Ectodermal cell (in vitro differentiated cells): Measurements from ENCODE around the gene KRI1.
"Not testable (repeated sequence)": the region's sequence is repeated elsewhere in the genome, so short reads cannot be mapped to it uniquely, and the experiment has no call there.

Experiments
- H3K27ac ChIP-seq: 2 replicates; pipeline ENCODE4 v1.7.0; 2013; ENCODE audit warnings: mild to moderate bottlenecking, low read depth, low read length; ENCODE audit not compliant: insufficient read depth, poor library complexity, severe bottlenecking
- H3K27me3 ChIP-seq: 2 replicates; pipeline ENCODE4 v1.7.0; 2013; ENCODE audit warnings: mild to moderate bottlenecking, low read length; ENCODE audit not compliant: insufficient read depth, control insufficient read depth, poor library complexity, severe bottlenecking
- H3K36me3 ChIP-seq: one replicate; pipeline ENCODE4 v1.7.0; 2013; ENCODE audit warnings: low read length; ENCODE audit not compliant: control insufficient read depth, insufficient read depth
- H3K4me1 ChIP-seq: one replicate; pipeline ENCODE4 v1.7.0; 2013; ENCODE audit warnings: low read length; ENCODE audit not compliant: control insufficient read depth, insufficient read depth
- H3K4me3 ChIP-seq: 2 replicates; pipeline ENCODE4 v1.7.0; 2013; ENCODE audit warnings: low read depth, low read length, control low read depth; ENCODE audit not compliant: insufficient read depth
- H3K9me3 ChIP-seq: 2 replicates; pipeline ENCODE4 v1.7.0; 2013; ENCODE audit warnings: mild to moderate bottlenecking, low read length, moderate library complexity; ENCODE audit not compliant: control insufficient read depth
- WGBS, 2 experiments: methylation state at CpG; one replicate each; pipeline ENCODE4 v1.1.7; 2013; ENCODE audit warnings: missing lambda C conversion rate in 2 of 2; 5-methylcytosine and 5-hydroxymethylcytosine counted together

Gene KRI1

DNA sequence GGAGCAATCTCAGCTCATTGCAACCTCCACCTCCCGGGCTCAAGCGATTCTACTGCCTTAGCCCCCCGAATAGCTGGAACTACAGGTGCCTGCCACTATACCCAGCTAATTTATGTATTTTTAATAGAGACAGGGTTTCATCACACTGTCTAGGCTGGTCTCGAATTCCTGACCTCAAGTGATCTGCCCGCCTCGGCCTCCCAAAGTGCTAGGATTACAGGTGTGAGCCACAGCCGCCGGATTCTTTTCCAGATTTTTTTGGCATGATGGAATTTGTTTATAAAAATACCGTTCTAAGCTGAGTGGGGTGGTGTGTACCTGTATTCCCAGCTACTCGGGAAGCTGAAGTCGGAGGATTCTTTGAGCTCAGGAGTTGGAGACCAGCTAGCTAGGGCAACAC, 28.1 kb downstream of the KRI1 start:
- no peaks in the 10 kb centered on the region for H3K36me3 ChIP-seq
- H3K27ac ChIP-seq = no peak overlapping the region
- no peaks in the 10 kb centered on the region for H3K9me3 ChIP-seq
- H3K4me3 ChIP-seq = no peak overlapping the region
- H3K4me1 ChIP-seq = no peaks in the 10 kb centered on the region
- H3K27me3 ChIP-seq = no peaks in the 10 kb centered on the region
- 87 to 88% methylated on average over 11 of the region's 11 CpGs for WGBS, 2 experiments

DNA sequence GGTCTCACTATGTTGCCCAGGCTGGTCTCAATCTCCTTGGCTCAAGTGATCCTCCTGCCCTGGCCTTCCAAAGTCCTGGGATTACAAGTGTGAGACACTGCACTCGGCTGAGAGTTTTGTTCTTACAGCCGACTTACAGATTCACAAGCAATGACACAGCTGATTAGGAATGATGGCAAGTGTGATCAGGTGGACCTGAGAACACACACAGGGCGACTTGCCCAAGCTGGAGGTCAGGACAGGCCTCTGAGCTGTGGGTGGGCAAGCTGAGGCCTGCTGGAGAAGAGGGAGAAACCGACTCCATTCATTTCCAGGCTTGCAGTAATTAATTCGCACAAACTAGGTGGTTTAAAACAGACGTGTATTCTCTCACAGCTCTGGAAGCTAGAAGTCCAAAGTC, 30.2 kb downstream of the KRI1 start:
- H3K27me3 ChIP-seq = no peaks in the 10 kb centered on the region
- no peaks in the 10 kb centered on the region for H3K36me3 ChIP-seq
- 84 to 86% methylated on average over 6 of the region's 6 CpGs for WGBS, 2 experiments
- no peak overlapping the region for H3K4me3 ChIP-seq
- no peaks in the 10 kb centered on the region for H3K9me3 ChIP-seq
- no peaks in the 10 kb centered on the region for H3K4me1 ChIP-seq
- H3K27ac ChIP-seq = no peak overlapping the region

DNA sequence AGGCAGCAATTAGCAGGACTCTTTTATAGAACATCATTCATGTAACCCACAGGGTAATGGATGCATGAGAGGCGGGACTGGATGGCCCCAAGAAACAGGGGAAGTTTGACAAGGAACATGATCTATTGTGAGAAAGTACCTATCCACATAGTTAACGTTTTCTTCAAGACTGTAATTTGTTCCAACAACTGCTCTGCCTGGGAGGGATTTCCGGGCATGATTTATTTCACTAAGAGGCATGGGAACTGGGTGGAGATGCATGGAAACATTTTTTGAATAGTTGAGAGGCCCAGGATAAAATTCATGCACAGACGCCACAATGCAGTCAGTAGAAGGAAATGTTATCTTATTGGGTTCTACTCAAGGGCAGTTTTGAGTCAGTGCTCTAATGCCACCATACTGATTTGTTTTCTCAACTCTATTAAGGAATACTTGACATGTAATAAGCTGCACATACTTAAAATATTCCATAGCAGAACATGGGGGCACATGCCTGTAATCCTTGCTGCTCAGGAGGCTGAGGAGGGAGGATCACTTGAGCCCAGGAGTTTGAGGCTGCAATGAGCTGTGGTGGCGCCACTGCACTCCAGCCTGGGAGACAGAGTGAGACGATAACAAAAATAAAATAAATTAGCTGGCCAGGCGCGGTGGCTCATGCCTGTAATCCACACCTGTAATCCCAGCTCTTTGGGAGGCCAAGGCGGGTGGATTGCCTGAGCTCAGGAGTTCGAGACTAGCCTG, 32.0 kb downstream of the KRI1 start:
- no peak overlapping the region for H3K27ac ChIP-seq
- H3K36me3 ChIP-seq = no peaks in the 10 kb centered on the region
- no peaks in the 10 kb centered on the region for H3K9me3 ChIP-seq
- WGBS, 2 experiments = 87 to 89% methylated on average over 10 of the region's 10 CpGs
- no peaks in the 10 kb centered on the region for H3K4me1 ChIP-seq
- no peak overlapping the region for H3K4me3 ChIP-seq
- H3K27me3 ChIP-seq = no peaks in the 10 kb centered on the region

DNA sequence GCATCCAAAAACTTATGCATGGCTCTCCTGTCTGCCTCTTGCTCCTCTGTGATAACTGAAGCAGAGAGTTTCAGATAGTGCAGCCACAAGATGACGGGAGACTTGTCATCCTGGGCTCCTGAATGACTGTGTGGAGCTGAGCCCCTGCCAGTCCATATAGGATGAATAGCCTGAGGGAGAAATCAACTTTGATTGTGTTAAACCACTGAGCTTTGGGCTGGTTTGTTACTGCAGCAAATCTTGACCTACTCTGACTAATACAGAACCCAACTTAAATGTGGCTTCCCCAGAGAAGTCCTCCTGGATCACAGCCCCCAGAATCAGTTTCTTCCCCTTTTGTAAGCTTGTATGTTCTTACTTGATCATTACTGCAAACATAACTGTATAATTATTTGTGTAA, 33.4 kb downstream of the KRI1 start:
- H3K36me3 ChIP-seq = no peaks in the 10 kb centered on the region
- H3K4me1 ChIP-seq = no peaks in the 10 kb centered on the region
- no peak overlapping the region for H3K4me3 ChIP-seq
- 94% methylated on average over 1 of the region's 1 CpG for WGBS, 2 experiments
- no peak overlapping the region for H3K27ac ChIP-seq
- no peaks in the 10 kb centered on the region for H3K9me3 ChIP-seq
- H3K27me3 ChIP-seq = no peaks in the 10 kb centered on the region

DNA sequence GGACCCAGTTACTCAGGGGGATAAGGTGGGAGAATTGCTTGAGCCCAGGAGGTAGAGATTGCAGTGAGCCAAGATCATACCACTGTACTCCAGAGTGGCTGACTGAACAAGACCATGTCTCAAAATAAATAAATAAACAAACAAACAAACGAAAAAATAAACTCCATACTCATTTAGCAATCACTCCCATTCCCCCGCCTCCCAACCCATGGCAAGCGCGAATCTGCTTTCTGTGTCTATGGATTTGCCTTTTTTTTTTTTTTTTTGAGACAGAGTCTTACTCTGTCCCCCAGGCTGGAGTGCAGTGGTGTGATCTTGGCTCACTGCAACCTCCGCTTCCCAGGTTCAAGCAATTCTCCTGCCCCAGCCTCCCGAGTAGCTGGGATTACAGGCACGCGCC, 38.9 kb downstream of the KRI1 start:
- H3K9me3 ChIP-seq, H3K27ac ChIP-seq, H3K27me3 ChIP-seq, H3K4me1 ChIP-seq, H3K36me3 ChIP-seq, H3K4me3 ChIP-seq: not testable (repeated sequence)
- 89 to 93% methylated on average over 8 of the region's 8 CpGs for WGBS, 2 experiments

DNA sequence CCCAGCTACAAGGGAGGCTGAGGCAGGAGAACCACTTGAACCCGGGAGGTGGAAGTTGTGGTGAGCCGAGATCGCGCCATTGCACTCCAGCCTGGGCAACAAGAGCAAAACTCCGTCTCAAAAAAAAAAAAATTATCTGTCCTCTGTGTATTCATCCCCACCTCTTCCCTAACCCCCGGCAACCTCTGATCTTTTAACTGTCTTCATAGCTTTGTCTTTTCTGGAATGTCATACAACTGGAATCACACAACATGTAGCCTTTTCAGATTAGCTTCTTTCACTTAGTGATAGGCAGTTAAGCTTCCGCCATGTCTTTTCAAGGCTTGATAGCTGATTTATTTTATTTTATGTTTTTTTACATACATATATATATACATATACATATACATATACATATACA, 40.2 kb downstream of the KRI1 start:
- H3K4me3 ChIP-seq = no peak overlapping the region
- no peak overlapping the region for H3K27ac ChIP-seq
- H3K36me3 ChIP-seq = no peaks in the 10 kb centered on the region
- WGBS, 2 experiments = 90 to 94% methylated on average over 6 of the region's 7 CpGs
- H3K4me1 ChIP-seq = no peaks in the 10 kb centered on the region
- H3K27me3 ChIP-seq = no peaks in the 10 kb centered on the region
- H3K9me3 ChIP-seq = no peaks in the 10 kb centered on the region

DNA sequence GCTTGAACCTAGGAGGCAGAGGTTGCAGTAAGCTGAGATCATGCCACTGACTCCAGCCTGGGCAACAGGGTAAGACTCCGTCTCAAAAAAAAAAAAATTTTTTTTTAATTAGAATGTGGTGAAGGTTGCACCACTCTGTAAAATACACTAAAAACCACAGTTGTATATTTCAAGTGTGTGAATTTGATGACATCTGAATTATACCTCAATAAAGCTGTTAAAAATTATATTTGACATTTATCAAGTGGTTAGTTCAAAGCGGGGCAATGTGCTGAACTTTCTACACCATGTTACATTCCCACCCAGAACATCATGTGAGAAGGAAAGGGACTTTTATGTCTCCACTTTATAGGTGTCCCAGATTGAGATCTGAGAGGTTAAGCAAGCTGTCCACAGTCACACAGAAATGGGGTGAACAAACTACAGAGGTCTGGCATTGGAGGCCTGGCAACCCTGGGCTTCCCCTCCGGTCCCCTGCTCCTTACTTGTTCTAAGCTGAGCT, 42.6 kb downstream of the KRI1 start:
- 93 to 97% methylated on average over 1 to 3 of the region's 3 CpGs for WGBS, 2 experiments
- Histone ChIP-seq H3K9me3 (no peaks in the 10 kb centered on the region), H3K4me3 (no peak overlapping the region), H3K27me3 (peaks cover 17% of the 10 kb centered on the region), H3K36me3 (no peaks in the 10 kb centered on the region), H3K4me1 (peaks cover 6% of the 10 kb centered on the region), H3K27ac (no peak overlapping the region)

DNA sequence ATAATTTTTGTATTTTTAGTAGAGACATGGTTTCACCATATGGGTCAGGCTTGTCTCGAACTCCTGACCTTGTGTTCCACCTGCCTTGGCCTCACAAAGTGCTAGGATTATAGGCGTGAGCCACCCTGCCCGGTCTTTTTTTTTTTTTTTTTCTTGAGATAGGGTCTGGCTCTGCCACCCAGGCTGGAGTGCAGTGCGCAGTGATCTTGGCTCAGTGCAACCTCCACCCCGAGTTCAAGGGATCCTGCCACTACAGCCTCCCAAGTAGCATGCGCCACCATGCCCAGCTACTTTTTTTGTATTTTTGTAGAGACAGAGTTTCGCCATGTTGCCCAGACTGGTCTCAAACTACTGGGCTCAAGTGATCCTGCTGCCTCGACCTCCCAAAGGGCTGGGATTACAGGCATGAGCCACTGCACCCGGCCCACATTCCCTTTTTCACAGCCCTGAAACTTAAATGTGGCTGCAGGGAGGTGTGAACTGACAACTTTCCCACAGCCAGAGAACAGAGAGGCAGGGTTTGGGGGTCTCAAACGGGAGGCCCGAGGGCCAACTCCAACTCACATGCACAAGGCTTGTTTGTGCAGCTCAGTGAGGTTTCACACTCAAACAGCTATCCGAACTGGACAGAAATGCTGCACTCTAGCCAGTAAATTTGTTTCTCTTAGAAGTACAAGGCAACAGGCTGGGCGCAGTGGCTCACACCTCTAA, 44.2 kb downstream of the KRI1 start:
- Histone ChIP-seq H3K9me3 (no peaks in the 10 kb centered on the region), H3K27me3 (peaks cover 32% of the 10 kb centered on the region), H3K36me3 (no peaks in the 10 kb centered on the region), H3K27ac (no peak overlapping the region), H3K4me3 (no peak overlapping the region), H3K4me1 (peaks cover 9% of the 10 kb centered on the region)
- 89 to 91% methylated on average over 13 of the region's 13 CpGs for WGBS, 2 experiments

DNA sequence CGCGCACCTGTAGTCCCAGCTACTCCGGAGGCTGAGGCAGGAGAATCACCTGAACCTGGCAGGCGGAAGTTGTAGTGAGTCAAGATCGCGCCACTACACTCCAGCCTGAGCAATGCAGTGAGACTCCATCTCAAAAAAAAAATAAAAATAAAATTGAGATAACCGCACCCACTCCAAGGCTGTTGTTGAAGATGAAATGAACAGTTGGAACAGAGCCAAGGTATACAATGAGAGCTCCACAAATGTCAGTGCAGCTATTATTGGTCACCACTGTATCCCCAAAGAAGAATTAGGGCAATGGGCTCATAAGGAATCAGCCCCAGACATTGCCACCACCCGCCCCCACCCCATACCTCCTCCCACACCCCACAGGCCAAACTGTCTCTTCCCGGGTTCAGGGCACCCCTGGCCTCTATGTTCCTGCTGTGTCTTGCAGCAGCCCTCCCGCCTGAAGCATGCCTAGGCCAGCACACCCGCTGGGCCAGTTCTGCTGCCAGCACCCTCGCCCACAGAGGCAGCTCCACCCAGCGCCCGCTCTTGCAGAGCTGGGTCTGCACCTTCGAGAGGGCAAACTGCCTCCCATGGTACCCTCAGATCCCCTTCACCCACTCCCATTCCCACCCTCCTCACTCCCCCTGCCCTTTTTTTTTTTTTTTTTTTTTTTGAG, 45.0 kb downstream of the KRI1 start:
- 87 to 89% methylated on average over 14 to 15 of the region's 15 CpGs for WGBS, 2 experiments
- H3K4me1 ChIP-seq = peaks cover 9% of the 10 kb centered on the region
- H3K9me3 ChIP-seq = no peaks in the 10 kb centered on the region
- no peaks in the 10 kb centered on the region for H3K36me3 ChIP-seq
- no peak overlapping the region for H3K4me3 ChIP-seq
- peaks cover 41% of the 10 kb centered on the region for H3K27me3 ChIP-seq
- no peak overlapping the region for H3K27ac ChIP-seq

DNA sequence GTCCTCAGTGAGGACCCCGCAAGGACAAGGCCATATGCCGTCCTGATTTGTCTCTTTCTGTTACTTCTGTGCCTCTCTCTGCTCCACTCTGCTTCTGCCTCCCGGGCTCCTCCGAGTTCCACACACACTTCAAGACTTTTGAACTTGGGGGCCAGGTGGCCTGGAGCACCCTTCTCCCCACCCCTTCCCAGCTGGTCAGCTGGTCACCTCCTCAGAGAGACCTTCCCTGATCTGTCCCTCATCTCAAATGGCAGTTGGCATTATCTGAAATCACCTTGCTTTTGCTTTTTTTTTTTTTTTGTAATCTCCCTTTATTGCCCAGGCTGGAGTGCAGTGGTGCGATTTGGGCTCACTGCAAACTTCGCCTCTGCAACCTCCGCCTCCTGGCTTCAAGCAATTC, 46.4 kb downstream of the KRI1 start:
- H3K27ac ChIP-seq = no peak overlapping the region
- H3K9me3 ChIP-seq = no peaks in the 10 kb centered on the region
- WGBS, 2 experiments = 85 to 87% methylated on average over 7 of the region's 7 CpGs
- peaks cover 13% of the 10 kb centered on the region for H3K4me1 ChIP-seq
- H3K36me3 ChIP-seq = no peaks in the 10 kb centered on the region
- peaks cover 54% of the 10 kb centered on the region for H3K27me3 ChIP-seq
- H3K4me3 ChIP-seq = no peak overlapping the region
